Activated naive CD8-positive, alpha-beta T cell treated with anti-CD3 and anti-CD28 coated beads for 36 hours (primary cell): ENCODE results near the gene SLC5A10. TPM values are rescaled to one million over a fixed set of nuclear protein-coding genes. Genes with fewer than 3 reads are reported as not detected.
"Not testable (repeated sequence)": the region's sequence is repeated elsewhere in the genome, so short reads cannot be mapped to it uniquely, and the experiment has no call there.

Source experiments
- DNase-seq: peaks from one replicate; pipeline ENCODE4 v3.0.0; 2021
- H3K27ac Mint-ChIP-seq: one replicate; pipeline ENCODE4 v1.8.0; 2022; ENCODE audit warnings: mild to moderate bottlenecking, moderate library complexity, mixed read lengths
- H3K27me3 Mint-ChIP-seq: one replicate; pipeline ENCODE4 v1.8.0; 2022; ENCODE audit warnings: mild to moderate bottlenecking, mixed read lengths
- H3K36me3 Mint-ChIP-seq: one replicate; pipeline ENCODE4 v1.8.0; 2021; ENCODE audit warnings: mild to moderate bottlenecking, mixed read lengths
- H3K4me1 Mint-ChIP-seq: one replicate; pipeline ENCODE4 v1.8.0; 2021; ENCODE audit warnings: mixed read lengths
- H3K4me3 Mint-ChIP-seq: one replicate; pipeline ENCODE4 v1.8.0; 2022; ENCODE audit warnings: mild to moderate bottlenecking, moderate library complexity, mixed read lengths
- H3K9me3 Mint-ChIP-seq: one replicate; pipeline ENCODE4 v1.8.0; 2022; ENCODE audit warnings: mixed read lengths
- total RNA-seq, 2 experiments: library from RNA; stranded (reverse); gene quantifications; one replicate each; pipeline ENCODE4 v1.2.3, GENCODE V29; 2021

Gene SLC5A10
- total RNA-seq, 2 experiments from 2014 or later: not detected

DNA sequence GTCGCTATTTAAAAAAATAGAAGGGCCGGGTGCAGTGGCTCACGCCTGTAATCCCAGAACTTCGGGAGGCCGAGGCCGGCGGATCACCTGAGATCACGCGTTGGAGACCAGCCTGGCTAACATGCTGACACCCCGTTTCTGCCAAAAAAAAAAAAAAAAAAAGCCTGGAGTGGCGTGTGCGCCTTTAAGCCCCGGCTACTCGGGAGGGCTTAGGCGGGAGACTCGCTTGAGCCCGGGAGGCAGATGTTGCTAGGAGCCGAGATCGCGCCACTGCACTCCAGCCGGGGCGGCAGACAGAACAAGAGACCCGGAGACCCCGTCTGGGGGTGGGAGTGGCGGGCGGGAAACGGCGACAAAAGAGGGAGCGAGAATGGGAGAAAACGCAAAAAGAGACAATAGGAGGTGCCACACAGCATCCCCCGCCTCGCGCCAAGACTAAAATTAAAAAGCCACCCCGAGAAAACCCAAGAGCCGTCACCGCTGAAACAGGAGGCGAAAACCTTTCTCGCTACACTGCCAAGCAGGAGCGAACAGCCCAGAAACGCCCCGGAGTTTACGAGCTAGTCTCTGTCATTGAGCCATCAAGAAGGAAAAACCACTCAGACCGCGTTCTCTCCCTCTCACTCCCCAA lies 111.5 kb downstream of the SLC5A10 start:
- H3K36me3 Mint-ChIP-seq, H3K27me3 Mint-ChIP-seq, H3K9me3 Mint-ChIP-seq, H3K4me1 Mint-ChIP-seq: not testable (repeated sequence)
- Mint-ChIP-seq H3K4me3 (peak overlapping the region; percentile 29), H3K27ac (peak overlapping the region; percentile 79)
- peak; percentile 72 for DNase-seq

DNA sequence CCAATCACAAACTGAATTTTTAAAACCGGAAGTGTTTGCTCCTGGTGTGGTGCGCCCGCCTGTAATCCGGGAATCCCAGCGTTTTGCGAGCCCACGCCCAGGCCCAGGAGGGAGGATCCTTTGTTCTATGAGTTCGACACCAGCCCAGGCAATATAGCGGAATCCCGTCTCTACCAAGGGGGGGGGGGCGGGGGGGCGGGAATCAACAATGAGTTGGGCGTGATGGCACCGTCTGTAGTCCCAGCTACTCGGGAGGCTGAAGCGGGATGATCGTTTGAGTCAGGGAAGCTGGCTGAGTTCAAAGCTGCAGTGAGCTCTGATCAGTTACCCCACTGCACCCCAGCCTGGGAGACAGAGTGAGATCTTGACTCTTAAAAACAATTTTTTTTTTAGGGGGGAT lies 112.4 kb downstream of the SLC5A10 start:
- H3K36me3 Mint-ChIP-seq, H3K9me3 Mint-ChIP-seq, DNase-seq, H3K4me1 Mint-ChIP-seq, H3K27me3 Mint-ChIP-seq, H3K4me3 Mint-ChIP-seq: not testable (repeated sequence)
- peak overlapping the region; percentile 54 for H3K27ac Mint-ChIP-seq

DNA sequence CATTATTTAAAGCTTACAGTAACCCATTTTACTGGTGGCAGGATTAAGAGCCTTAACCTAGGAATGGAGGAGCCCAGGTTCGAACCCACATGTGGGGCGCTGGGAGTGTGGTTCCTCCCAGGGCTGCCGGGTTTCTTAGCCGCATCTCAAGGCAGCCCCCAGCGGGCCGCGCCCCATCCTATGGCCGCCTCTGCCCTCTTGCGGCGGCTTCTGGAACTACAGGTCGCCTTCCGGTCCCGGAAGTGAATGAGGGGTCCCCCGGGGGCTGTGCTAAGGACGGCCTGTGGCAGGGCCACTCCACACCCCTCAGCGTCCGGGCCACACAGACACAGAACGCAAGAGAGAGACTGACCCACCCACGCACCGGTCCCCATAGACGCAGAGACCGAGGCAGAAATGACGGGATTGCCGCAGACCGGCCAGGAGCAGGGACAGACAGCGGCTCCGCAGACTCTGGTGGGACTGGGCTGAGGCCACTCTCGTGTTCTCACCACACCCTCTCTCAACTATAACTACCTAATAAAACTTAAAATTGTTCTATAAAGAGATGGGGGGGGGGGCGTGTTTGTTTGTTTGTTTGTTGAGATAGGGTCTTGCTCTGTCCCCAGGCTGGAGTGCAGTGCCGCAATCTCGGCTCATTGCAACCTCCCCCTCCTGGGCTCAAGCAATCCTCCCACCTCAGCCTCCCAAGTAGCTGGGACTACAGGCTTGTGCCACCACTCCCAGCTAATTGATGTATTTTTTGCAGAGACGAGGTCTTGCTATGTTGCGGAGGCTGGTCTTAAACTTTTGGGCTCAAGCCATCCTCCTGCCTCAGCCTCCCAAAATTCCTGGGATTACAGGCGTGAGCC lies 118.6 kb downstream of the SLC5A10 start:
- not testable (repeated sequence) for H3K9me3 Mint-ChIP-seq, H3K36me3 Mint-ChIP-seq, DNase-seq, H3K27me3 Mint-ChIP-seq, H3K27ac Mint-ChIP-seq, H3K4me3 Mint-ChIP-seq, H3K4me1 Mint-ChIP-seq

Other genes with a start within 250 kb of the SLC5A10 start
- gene FBXW10, start 208.1 kb upstream of the SLC5A10 start, total RNA-seq: not detected
- 10 to 100 TPM; 31.7 to 35.9 TPM for gene TVP23B, start 171.0 kb upstream of the SLC5A10 start, total RNA-seq
- gene PRPSAP2, start 94.0 kb upstream of the SLC5A10 start, total RNA-seq: 10 to 100 TPM; 56.7 to 60.5 TPM
- 10 to 100 TPM; 10.3 to 10.4 TPM for gene FAM83G, start 52.6 kb downstream of the SLC5A10 start, total RNA-seq
- 10 to 100 TPM; 14.5 to 14.8 TPM for gene GRAP, start 94.8 kb downstream of the SLC5A10 start, total RNA-seq
- 1 to 10 TPM; 3.1 to 3.5 TPM for gene GRAPL, start 175.4 kb downstream of the SLC5A10 start, total RNA-seq